HL-60 (cell line): ENCODE measurements around the gene RELT.

ENCODE experiments used
- DNase-seq, 2 experiments: peaks; one replicate each; pipeline ENCODE4 v3.0.0-alpha.2; 2010 to 2020; ENCODE audit warnings: low read depth in 1 of 2, low spot score in 1 of 2
- H3K27ac ChIP-seq: fragments of 250-450 bp; sonication (Bioruptor Pico); replicated peaks from 2 replicates; pipeline ENCODE4 v1.5.1; 2020; ENCODE audit warnings: mild to moderate bottlenecking, moderate library complexity
- H3K27me3 ChIP-seq: fragments of 250-450 bp; sonication (Bioruptor Pico); 2 replicates; pipeline ENCODE4 v1.5.1; 2021; ENCODE audit warnings: mild to moderate bottlenecking, moderate library complexity; ENCODE audit not compliant: insufficient read depth, poor library complexity, severe bottlenecking
- H3K4me3 ChIP-seq: replicated peaks from 2 replicates; pipeline ENCODE4 v1.5.1; 2011; ENCODE audit warnings: mild to moderate bottlenecking, control low read depth, low read length; ENCODE audit not compliant: insufficient read depth
- CTCF ChIP-seq: IDR thresholded peaks from one replicate; pipeline ENCODE4 v1.5.1; 2011; ENCODE audit warnings: low read length, control low read depth, inconsistent platforms; ENCODE audit not compliant: insufficient read depth
- GABPA ChIP-seq: IDR thresholded peaks from 2 replicates; pipeline ENCODE4 v1.6.1; 2012; ENCODE audit warnings: low read depth
- POLR2AphosphoS5 ChIP-seq: IDR thresholded peaks from 2 replicates; pipeline ENCODE4 v1.6.1; 2012; ENCODE audit warnings: low read depth
- SPI1 ChIP-seq: IDR thresholded peaks from 2 replicates; pipeline ENCODE4 v1.6.1; 2012; ENCODE audit warnings: low read depth, mild to moderate bottlenecking, borderline replicate concordance
- TF ChIP-seq, protein P1 (sequence below): IDR thresholded peaks from 2 replicates; pipeline ENCODE4 v1.6.1; 2012; ENCODE audit warnings: low read depth; ENCODE audit not compliant: insufficient replicate concordance

RELT gene

DNA sequence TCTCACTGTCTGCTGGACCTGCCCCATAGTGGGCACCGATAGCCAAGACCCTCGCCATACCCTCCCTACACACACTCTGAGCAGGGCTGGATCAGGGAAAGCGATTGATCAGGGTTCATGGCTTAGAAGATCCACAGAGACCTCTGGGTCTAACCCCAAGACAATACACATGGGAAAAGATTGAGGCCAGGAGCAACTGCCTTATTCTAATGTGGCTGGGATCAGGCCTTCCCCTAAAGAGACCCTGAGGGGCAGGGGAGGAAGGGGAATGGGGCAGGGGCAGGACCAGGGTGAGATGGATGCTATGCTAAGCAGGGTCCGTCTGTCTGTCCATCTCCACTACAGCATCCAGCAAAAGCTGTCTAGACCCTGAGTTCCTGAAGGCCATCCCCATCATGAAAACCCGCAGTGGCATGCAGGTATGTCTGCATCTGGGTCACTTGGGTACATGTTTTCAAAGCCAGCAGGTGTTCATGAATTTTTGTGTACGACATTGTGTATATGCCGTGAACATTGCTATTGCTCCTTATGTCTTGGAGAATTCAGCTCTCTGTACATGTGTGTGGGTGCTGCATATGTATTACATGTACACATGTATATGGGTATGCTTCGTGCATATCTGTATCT lies 15.3 kb upstream of the RELT start:
- H3K27ac ChIP-seq: no peak overlapping the region
- no peak for DNase-seq
- H3K27me3 ChIP-seq: no peaks in the 10 kb centered on the region
- H3K4me3 ChIP-seq: no peak overlapping the region
- TF ChIP-seq, protein P1, sequence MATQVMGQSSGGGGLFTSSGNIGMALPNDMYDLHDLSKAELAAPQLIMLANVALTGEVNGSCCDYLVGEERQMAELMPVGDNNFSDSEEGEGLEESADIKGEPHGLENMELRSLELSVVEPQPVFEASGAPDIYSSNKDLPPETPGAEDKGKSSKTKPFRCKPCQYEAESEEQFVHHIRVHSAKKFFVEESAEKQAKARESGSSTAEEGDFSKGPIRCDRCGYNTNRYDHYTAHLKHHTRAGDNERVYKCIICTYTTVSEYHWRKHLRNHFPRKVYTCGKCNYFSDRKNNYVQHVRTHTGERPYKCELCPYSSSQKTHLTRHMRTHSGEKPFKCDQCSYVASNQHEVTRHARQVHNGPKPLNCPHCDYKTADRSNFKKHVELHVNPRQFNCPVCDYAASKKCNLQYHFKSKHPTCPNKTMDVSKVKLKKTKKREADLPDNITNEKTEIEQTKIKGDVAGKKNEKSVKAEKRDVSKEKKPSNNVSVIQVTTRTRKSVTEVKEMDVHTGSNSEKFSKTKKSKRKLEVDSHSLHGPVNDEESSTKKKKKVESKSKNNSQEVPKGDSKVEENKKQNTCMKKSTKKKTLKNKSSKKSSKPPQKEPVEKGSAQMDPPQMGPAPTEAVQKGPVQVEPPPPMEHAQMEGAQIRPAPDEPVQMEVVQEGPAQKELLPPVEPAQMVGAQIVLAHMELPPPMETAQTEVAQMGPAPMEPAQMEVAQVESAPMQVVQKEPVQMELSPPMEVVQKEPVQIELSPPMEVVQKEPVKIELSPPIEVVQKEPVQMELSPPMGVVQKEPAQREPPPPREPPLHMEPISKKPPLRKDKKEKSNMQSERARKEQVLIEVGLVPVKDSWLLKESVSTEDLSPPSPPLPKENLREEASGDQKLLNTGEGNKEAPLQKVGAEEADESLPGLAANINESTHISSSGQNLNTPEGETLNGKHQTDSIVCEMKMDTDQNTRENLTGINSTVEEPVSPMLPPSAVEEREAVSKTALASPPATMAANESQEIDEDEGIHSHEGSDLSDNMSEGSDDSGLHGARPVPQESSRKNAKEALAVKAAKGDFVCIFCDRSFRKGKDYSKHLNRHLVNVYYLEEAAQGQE: no peak
- TF ChIP-seq POLR2AphosphoS5 (no peak), CTCF (no peak), GABPA (no peak), SPI1 (no peak)

- DNase-seq: no peak
- no peak overlapping the region for H3K4me3 ChIP-seq
- H3K27ac ChIP-seq: no peak overlapping the region
- no peaks in the 10 kb centered on the region for H3K27me3 ChIP-seq
- TF ChIP-seq SPI1: no peak
- TF ChIP-seq, protein P1: no peak
- TF ChIP-seq POLR2AphosphoS5: no peak
- TF ChIP-seq CTCF: no peak
- TF ChIP-seq GABPA: no peak
Measured at GRCh38 chr11:73361953-73362776, 14.0 kb upstream of the RELT start.

DNA sequence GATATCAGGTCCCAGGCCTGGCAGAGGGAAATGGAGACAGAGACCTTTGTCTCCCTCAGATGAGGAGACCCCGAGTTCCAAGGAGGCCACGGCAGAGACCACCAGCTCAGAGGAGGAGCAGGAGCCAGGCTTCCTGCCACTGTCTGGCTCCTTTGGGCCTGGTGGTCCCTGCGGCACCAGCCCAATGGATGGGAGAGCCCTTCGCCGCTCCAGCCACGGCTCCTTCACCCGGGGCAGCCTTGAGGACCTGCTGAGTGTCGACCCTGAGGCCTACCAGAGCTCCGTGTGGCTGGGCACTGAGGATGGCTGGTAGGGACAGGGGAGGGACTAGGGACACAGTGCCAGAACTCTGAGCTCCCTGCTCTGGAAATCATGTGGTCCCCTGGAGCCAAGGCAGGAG lies 13.1 kb upstream of the RELT start:
- TF ChIP-seq, protein P1: no peak
- TF ChIP-seq CTCF (no peak), POLR2AphosphoS5 (no peak), SPI1 (no peak), GABPA (no peak)
- no peaks in the 10 kb centered on the region for H3K27me3 ChIP-seq
- H3K4me3 ChIP-seq: no peak overlapping the region

More for the DNA sequence above, 13.1 kb upstream of the RELT start:
- DNase-seq: no peak
- no peak overlapping the region for H3K27ac ChIP-seq
